Fibroblast of lung (primary cell): Measurements from ENCODE around the gene C3AR1.

Experiments used
- CTCF ChIP-seq, 2 donors: IDR thresholded peaks in 1 of 2; conservative IDR thresholded peaks in 1 of 2; 1 replicate in 1 of 2; 2 replicates in 1 of 2; pipeline ENCODE4 v1.5.1; 2011 to 2012; ENCODE audit warnings: low read length in 2 of 2, control low read depth in 1 of 2, inconsistent platforms in 1 of 2, low read depth in 1 of 2, mild to moderate bottlenecking in 1 of 2
- EZH2 ChIP-seq: IDR thresholded peaks from 2 replicates; pipeline ENCODE4 v1.5.1; 2012; ENCODE audit warnings: low read length, control low read depth, mild to moderate bottlenecking; ENCODE audit errors: missing control alignments

GRCh38 chr12:8034802-8035201 lies 31.4 kb downstream of the C3AR1 start:
- TF ChIP-seq CTCF (conservative IDR thresholded peaks at IDR 0.05 in 1 of 2, IDR thresholded peaks at IDR 0.05 in 1 of 2; ENCODE audit: low read depth in 1 of 2, low read length in 2 of 2) (no peak), EZH2 (no peak)
